GM18526 (cell line): Measurements from ENCODE around the gene CEP170B.

ENCODE experiments used
- POLR2A ChIP-seq: IDR thresholded peaks from 3 replicates; pipeline ENCODE4 v1.6.1; 2011; ENCODE audit not compliant: insufficient read length; ENCODE audit errors: extremely low read depth

Gene CEP170B

GRCh38 chr14:104841730-104842129 lies 23.3 kb upstream of the CEP170B start:
- no peak for TF ChIP-seq POLR2A

GRCh38 chr14:104843006-104843405 lies 22.1 kb upstream of the CEP170B start:
- no peak for TF ChIP-seq POLR2A

DNA sequence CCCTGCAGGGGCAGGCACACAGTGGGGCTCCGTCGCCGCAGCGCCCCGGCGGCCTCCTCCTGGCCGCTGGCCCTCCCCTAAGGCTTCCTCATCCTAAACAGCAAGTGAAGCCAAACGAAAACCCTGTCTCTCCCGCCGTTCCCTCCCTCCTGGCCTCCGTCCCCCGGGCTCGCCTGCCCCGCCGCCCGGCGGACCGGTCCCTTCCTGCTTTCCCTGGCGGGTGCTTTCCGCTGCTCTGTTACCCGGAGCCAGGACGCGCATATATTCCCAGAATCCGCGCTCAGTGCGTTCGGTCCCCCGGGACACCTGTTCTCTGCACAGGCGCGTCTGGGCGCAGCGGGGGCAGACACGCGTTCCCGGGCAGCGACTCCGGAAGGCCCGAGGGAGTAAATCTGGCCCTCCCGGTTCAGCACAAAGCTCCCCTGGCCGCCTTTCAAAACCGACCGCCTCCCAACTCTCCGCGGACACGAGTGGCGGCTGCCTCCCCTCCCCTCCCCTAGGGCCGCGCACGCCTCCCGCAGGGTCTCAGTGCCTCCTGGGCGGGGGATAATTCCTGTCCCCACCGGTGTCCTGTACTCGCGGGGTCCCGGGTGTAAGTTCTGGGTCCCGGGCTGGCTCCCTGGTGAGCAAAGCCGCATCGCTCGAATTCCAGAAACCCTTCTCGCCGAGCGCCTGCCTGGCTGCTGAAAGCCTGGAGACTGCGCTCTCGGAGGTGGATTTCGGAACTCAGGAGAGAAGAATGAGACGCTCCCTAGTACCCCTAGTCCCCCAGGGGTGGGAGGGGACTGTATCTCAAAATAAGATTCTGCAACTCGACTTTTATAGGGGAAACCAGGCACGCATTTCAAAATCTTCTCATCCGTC lies 21.4 kb upstream of the CEP170B start:
- no peak for TF ChIP-seq POLR2A

DNA sequence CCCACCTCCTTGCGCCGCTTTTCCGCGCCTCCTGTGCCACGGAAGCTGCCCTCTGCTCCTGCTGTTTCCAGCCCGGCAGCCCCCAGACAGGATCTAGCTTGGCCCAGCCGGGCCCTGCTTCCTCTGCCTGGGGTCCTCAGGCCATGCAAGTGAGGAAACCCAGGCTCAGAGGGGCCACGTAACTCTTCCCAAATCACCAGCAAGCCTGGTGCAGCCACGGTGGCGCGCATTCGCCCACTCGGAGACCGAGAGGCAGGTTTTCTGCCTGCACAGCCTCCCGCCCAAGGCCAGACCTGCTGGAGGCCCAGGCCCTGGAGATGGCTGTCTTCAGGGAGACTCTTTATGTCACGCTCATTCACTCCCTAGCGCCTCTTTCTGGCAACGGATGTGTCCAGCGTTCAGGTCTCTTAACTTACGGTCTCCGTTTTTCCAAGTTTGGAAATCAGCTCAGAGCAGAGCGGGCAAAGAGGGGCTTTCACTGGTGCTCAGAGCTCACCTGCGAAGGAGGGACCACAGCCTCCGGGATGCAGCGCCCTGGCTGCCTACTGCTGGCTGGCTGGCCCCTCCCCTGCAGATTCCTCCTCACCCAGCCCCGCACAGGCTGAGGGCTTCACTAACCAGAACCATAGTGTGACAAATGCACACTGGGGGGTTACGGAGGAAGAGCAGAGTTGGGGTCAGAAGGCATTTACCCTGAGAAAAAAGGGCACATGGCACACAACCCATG lies 20.6 kb upstream of the CEP170B start:
- no peak for TF ChIP-seq POLR2A

DNA sequence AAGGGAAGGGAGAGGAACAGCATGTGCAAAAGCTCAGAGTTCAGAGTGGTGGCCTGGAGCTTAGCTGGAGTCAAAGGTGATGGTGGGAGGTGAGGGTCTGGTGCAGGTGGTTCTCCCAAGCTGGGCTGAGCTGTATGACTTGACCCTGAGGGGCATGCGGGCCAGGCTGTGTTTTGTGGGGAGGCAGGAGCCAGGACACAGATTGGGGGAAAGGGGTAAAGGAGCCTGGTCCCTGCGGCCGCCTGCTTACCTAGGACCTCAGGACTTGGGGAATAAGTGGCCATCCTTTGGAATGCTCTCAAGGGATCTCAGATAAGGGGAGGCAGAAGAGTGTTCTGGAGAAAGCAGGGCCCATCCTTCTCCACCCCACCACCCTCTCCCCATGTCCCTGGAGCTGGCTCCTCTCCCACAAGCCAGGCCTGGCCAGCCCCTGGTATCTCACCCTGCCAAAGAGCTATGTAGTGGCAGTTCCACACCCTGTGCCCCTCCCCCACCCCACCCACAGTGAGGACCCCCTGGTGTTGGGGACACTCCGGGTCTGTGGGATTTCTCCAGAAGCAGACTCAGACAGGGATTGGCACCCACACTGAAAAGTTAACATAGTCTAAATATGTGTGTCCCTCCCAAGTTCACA lies 19.9 kb upstream of the CEP170B start:
- no peak for TF ChIP-seq POLR2A

DNA sequence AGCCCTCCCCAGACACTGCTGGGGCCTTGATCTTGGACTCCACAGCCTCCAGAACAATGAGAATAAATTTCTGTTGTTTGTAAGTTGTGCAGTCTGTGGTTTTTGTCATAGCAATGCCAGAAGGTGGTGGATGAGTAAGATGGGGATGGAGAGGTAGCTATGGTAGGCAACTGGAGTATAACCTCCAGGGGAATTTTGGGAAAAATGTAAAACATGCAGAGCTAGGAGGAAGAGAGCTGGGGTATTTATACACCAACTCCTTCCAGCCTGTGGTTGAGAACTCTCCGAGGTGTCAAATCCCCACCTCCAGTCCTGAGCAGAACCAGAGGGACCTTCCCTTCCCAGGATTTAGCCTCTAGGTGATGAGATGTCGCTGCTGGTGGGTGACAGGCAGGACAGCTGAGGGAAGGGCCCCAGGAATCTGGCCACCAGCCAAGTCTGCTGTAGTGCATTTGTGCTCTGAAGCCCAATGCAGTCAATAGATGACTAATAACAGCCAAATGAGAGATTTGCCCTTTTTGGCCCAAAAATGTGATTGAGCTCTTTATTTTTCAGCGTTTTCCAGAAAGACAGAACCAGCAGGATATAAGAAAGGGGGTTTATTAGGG lies 19.1 kb upstream of the CEP170B start:
- no peak for TF ChIP-seq POLR2A

- no peak for TF ChIP-seq POLR2A
These were observed 12.8 kb upstream of the CEP170B start for GRCh38 chr14:104852280-104852663.

DNA sequence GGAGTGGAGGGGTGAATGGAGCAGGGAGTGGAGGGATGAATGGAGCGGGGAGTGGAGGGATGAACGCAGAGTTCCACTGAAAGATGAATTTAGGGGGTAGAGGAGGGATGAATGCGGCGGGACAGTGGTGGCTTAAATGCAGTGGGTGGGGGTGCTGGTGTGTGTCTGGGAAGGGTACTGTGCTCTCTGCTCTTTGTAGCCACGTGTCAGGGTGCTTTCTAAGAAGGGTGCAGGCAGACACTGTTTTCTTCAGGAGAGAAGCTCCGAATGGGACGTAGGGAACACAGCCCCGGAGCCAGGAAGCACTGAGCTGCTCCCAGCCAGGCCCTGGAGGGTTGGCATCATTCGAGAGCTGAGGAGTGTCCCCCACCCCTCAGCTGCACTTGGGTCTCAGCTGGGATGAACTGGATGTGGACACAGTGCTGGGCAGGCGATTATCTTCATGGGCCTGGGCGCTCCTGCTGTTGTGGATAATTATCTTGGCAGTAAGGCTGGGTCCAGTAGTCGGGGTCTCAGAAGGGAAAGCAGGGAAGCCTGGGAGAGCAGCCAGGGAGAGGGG lies 9.5 kb upstream of the CEP170B start:
- TF ChIP-seq POLR2A, result no peak

GRCh38 chr14:104856157-104856868 lies 8.8 kb upstream of the CEP170B start:
- TF ChIP-seq POLR2A, result no peak

GRCh38 chr14:104856869-104857860 lies 7.9 kb upstream of the CEP170B start:
- no peak for TF ChIP-seq POLR2A

- no peak for TF ChIP-seq POLR2A
These were observed 6.1 kb upstream of the CEP170B start for GRCh38 chr14:104858811-104859426.

GRCh38 chr14:104859900-104860299 lies 5.2 kb upstream of the CEP170B start:
- no peak for TF ChIP-seq POLR2A

DNA sequence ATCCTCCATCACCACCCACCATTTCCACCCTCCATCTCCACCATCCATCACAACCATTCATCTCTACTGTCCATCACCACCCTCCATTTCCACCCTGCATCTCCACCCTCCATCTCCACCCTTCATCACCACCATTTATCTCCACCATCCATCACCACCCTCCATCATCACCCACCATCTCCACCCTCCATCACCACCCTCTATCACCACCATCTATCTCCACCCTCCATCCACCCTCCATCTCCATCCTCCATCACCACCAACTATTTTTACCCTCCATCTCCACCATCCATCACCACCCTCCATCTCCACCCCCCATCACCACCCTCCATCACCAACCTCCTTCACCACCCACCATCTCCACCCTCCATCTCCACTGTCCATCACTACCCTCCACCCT lies 4.7 kb upstream of the CEP170B start:
- TF ChIP-seq POLR2A, result no peak

GRCh38 chr14:104863131-104863862 lies 1.8 kb upstream of the CEP170B start:
- TF ChIP-seq POLR2A, result no peak
